Retinal pigment epithelial cell (primary cell): ENCODE results near the gene TMEM245.
"Not testable (repeated sequence)": the region's sequence is repeated elsewhere in the genome, so short reads cannot be mapped to it uniquely, and the experiment has no call there.

Experiments
- DNase-seq: peaks from one replicate; pipeline ENCODE4 v3.0.0-alpha.2; 2010; ENCODE audit warnings: low read depth
- H3K4me3 ChIP-seq: 2 replicates; pipeline ENCODE4 v1.5.1; 2011; ENCODE audit warnings: mild to moderate bottlenecking, low read length, control low read depth, moderate library complexity
- CTCF ChIP-seq: conservative IDR thresholded peaks from 2 replicates; pipeline ENCODE4 v1.5.1; 2011; ENCODE audit warnings: low read depth, low read length, control low read depth, inconsistent platforms

The TMEM245 gene

GRCh38 chr9:109134167-109134578 is 14.4 kb upstream of the TMEM245 start:
- no peak overlapping the region for H3K4me3 ChIP-seq
- TF ChIP-seq CTCF, result no peak
- no peak for DNase-seq

GRCh38 chr9:109133533-109133932 is 13.8 kb upstream of the TMEM245 start:
- TF ChIP-seq CTCF, result no peak
- no peak overlapping the region for H3K4me3 ChIP-seq
- no peak for DNase-seq

GRCh38 chr9:109132567-109133021 is 12.8 kb upstream of the TMEM245 start:
- no peak for TF ChIP-seq CTCF
- H3K4me3 ChIP-seq, result no peak overlapping the region
- DNase-seq, result no peak

GRCh38 chr9:109129470-109130197 is 9.9 kb upstream of the TMEM245 start:
- DNase-seq, result no peak
- TF ChIP-seq CTCF, result no peak
- H3K4me3 ChIP-seq, result no peak overlapping the region

- not testable (repeated sequence) for DNase-seq, H3K4me3 ChIP-seq
Measured at GRCh38 chr9:109126671-109127070, 6.9 kb upstream of the TMEM245 start.

GRCh38 chr9:109124121-109124520 is 4.4 kb upstream of the TMEM245 start:
- H3K4me3 ChIP-seq, result no peak overlapping the region
- no peak for TF ChIP-seq CTCF
- no peak for DNase-seq

- no peak for DNase-seq
- TF ChIP-seq CTCF, result no peak
- H3K4me3 ChIP-seq, result no peak overlapping the region
Measured at GRCh38 chr9:109122726-109123621, 3.2 kb upstream of the TMEM245 start.
